ENCODE measurements around the gene ADD3.

GRCh38 chr10:110160081-110160480 is 152.3 kb downstream of the ADD3 start:
- TF ChIP-seq CTCF (IDR thresholded peaks at IDR 0.05; ENCODE audit: poor library complexity): no peak
- no peak for TF ChIP-seq EZH2phosphoT487 (IDR thresholded peaks at IDR 0.05; ENCODE audit: low read depth, severe bottlenecking, unreplicated experiment)

All from hepatocyte (in vitro differentiated cells).